M059J (cell line): Measurements from ENCODE around the gene HSP90B1. TPM values are rescaled to one million over a fixed set of nuclear protein-coding genes. Genes with fewer than 3 reads are reported as not detected.

Experiments
- DNase-seq: peaks from one replicate; pipeline ENCODE4 v3.0.0-alpha.2; 2012; ENCODE audit warnings: low read depth
- total RNA-seq: library from RNA; depleted of rRNA; stranded (reverse); fragments of >200 nt; shearing (Covaris generic); gene quantifications from 2 replicates; pipeline ENCODE4 v1.2.3, GENCODE V29; 2014; rRNA removed

Gene HSP90B1
- total RNA-seq, 1 experiment from 2014 or later, result 1,048 TPM

- DNase-seq, result peak; percentile 63
Observed at GRCh38 chr12:103969391-103969790, 39.2 kb downstream of the HSP90B1 start.

DNA sequence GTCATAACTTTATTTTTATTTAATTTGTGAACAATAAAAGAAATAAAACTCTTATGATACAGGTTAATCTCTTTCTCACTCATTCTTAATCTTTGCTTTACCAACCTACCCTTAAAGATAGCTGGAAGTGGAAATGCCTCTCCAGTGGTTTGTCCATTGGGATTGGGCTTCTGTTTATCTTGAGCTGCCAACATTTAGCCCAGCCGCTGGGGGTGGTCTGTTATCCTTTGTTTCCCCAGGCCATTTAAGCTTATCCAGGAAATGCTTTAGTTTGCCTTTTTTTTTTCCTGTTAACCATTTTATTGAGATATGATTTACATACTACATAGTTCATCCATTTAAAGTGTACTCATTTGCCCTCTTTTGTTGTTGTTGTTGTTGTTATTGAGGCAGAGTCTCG, 43.7 kb downstream of the HSP90B1 start:
- DNase-seq, result no peak

DNA sequence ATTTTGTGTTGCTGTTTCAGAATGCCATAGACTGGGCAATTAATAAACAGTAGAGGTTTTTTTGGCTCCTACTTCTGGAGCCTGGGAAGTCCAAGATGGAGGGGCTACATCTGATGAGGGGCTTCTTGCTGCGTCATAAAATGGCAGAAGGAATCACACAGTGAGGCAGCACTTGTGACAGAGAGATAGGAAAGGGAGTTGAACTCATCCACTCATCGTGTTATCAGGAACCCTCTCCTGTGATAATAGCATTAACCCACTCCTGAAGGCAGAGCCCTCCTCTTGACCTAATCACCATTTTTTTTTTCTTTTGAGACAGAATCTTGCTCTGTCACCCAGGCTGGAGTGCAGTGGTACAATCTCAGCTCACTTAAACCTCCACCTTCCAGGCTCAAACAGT, 45.2 kb downstream of the HSP90B1 start:
- no peak for DNase-seq

GRCh38 chr12:103978384-103978982, 48.3 kb downstream of the HSP90B1 start:
- no peak for DNase-seq

DNA sequence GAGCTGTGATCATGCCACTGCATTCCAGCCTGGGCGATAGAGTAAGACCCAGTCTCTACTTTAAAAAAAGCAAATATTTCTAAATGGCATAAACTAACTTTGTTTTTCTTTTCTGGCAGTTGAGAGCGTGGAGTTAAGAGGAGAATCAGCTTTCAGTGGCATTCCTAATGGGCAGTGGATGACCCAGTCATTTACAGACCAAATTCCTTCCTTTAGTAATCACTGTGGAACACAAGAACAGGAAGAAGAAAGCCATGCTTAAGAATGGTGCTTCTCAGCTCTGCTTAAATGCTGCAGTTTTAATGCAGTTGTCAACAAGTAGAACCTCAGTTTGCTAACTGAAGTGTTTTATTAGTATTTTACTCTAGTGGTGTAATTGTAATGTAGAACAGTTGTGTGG, 56.6 kb downstream of the HSP90B1 start:
- DNase-seq, result peak; percentile 35

DNA sequence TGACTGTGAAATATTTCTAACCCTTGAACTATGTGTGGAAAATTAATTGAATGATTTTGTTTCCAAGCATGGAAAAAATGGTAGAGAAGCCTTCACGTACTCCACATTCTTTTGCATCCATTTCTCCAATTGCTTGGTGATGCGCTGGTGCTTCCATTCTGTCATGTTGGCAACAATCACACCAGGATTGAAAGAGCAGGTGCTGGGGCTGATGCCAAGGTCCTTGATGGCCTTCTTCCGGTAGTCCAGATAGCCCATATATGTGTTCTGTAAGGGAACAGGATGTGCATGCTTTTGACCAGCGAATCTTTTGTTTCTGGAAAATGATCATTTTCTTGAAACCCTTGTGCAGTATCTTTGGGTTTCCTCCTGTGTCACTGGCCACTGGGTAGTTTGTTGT, 64.0 kb downstream of the HSP90B1 start:
- no peak for DNase-seq

DNA sequence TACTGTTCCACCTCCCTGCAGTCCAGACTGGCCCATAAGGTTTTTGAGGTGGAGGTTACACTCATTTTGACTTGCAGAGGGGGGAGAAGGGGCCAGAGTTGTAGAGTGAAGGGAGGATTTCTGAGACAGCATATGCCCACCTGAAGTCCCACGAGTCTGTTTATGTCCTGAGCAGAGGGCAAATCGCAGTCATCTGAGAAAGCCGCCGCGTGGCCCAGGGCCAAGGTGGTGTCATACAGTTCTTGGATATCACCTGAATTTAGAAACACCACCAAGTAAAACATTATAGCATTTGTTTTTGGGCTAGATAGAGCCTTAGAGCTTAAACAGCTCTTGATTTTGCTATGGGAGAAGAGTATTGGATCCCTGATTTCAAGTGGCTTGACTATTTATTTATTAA, 66.4 kb downstream of the HSP90B1 start:
- no peak for DNase-seq

DNA sequence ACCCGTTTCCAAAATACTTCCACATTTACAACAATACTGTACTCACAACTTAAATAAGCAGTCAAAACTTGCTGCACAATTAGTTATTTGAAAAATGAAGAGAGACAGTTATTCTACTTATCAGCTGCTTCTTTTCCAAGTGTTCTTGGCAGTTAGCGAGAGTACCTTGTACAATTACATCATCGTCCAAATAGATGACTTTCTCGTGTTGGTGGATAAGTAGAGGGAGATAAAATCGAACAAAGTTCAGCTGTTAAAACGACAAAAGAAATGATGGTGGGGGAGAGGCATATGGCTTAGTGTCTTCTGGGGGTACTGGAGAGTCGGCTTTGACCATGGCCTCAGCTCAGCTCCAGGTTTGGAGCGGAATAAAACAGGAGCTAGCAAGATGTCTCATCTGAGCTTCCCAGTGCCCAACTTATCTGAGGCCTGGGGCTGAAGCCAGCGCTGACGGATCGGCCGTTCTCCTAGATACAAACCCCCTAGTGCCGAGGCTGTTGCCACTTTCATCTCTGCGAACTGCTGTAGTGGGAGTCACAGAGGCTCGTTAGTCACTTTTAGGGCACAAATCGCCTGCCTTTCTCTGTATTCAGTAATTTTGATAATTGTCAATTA, 67.2 kb downstream of the HSP90B1 start:
- DNase-seq, result no peak

Other genes with a start within 250 kb of the HSP90B1 start
- 7.3 and 10.4 TPM in 2 replicates for gene NT5DC3, start 89.2 kb upstream of the HSP90B1 start, total RNA-seq
- 20.7 and 32.9 TPM in 2 replicates for gene TDG, start 35.5 kb downstream of the HSP90B1 start, total RNA-seq
- 6.0 and 10.7 TPM in 2 replicates for gene GLT8D2, start 119.8 kb downstream of the HSP90B1 start, total RNA-seq
- 10.8 and 14.6 TPM in 2 replicates for gene HCFC2, start 134.1 kb downstream of the HSP90B1 start, total RNA-seq
- gene NFYB, start 207.8 kb downstream of the HSP90B1 start, total RNA-seq, result 29.7 and 34.8 TPM in 2 replicates